ENCODE measurements around the gene HS1BP3.

HS1BP3 gene

DNA sequence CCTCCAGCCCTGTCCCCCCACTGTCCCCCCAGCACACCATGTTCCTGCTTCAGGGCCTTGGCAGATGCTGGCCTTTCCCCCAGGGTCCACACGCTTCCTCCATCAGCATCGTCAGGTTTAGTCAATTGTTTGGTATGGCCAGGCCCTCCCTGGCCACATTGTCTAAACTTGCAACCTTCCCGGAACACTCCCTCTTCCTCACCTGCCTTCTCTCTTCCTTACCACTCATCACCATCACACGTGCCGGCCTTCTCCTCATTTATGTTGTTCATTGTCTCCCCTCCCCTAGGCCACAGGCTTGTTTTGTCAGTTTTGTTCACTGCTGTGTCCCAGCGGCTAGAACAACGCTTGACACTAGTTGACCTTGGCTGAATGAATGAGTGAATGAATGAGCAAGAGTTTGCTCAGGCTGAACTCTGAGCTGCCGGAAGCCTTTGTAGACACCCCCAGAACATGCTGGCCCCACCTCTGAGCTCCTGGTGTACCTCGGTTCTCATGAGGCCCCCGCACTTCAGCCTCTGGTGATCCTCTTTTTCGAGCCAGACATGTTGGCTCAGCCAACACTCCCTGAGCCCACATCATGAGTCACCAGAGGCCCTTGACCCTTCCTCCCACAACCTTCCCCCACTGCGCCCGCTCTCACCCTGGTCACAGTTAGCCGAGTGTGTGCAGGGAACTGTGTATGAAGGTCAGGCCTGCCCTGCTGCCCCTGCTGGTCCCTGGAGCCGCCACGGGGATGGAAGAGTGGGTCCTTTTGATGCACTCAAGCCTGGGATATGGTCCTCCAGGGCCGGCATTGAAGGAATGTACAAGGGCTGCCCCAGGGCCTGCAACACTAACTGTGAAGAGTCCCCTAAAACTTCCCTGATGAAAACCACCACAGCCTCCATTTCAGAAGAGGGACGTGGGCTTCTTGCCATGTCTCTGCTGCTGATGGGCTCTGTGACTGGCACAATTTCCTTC is 57.5 kb downstream of the HS1BP3 start:
- DNase-seq (ENCODE audit: extremely low spot score, insufficient read length, low read depth) (no peak), FAIRE-seq (no peak)

DNA sequence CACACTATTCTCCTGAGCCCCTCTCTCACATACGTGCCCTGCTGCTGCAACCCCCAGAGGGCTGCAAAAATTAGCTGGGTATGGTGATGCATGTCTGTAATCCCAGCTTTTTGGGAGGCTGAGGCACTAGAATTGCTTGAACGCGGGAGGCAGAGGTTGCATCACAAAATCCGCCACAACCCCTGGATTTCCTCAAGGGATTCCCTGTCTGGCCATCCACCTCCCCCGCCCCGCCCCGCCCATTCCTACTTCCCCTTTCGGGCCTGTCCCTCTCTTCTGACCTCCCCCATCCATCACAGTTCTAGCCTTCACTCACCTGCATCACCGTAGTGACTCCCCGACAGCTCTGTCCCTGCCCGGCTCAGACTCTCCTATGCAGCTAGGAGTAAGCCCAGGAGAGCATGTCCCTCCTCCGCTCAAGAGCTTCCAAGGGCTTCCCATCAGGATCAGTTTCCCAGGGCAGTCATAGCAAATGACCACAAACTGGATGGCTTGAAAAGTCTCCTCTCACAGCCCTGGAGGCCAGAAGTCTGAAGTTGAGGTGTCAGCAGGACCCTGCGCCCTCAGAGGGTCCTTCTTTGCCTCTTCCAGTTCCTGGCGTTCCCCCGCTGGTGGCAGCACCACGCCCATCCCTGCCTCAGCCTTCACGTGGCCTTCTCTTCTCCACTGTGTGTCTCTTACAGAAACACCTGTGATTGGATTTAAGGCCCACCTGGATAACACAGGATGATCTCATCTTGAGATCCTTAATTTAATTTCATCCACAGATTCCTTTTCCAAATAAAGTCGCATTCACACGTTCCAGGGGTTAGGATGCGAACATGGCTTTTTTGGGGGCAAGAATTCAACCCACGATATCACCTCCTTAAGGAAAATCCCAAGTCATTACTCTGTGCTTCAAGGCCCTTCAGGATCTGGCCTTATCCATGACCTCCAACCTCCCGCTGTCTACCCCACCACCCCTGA is 58.5 kb downstream of the HS1BP3 start:
- DNase-seq (ENCODE audit: extremely low spot score, insufficient read length, low read depth) (no peak), FAIRE-seq (no peak)

DNA sequence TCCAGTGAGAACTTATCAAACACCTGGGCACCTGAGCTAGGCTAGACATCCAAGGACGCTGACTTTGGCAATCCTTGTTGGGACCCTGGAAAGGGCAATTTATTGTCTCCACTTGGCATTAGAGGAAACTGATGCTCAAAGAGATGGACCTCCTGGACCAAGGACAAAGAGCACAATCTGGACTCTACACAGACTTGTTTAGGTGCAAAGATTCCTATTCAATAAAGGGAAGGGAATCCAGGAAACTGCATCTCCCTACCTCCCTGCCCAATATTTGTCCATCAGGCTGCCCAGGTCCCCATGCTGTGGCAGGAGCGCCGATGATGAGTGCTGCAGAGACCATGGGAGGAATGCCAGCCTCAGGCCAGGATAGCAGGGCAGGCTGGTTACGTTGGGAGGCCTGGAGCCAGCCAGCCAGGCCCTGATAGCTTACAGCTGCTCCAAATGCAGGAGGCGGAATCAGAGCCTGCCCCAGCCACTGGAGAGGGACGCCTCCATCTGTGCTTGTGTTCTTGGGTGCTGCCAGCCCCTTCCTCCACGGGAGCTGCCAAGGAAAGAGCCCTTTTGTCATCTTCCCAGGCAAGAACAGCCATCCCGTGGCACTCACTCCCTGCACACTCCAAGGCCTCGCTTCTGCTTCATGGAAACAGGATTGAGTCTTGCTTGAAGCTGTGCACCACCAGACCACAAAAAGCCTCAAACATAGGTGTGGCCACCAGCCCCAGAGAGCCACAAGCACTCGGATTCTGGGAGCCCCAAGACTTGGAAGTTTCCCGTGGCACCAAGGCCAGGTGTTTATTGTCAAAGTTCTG is 60.0 kb downstream of the HS1BP3 start:
- DNase-seq (ENCODE audit: extremely low spot score, insufficient read length, low read depth) = no peak
- FAIRE-seq = no peak

DNA sequence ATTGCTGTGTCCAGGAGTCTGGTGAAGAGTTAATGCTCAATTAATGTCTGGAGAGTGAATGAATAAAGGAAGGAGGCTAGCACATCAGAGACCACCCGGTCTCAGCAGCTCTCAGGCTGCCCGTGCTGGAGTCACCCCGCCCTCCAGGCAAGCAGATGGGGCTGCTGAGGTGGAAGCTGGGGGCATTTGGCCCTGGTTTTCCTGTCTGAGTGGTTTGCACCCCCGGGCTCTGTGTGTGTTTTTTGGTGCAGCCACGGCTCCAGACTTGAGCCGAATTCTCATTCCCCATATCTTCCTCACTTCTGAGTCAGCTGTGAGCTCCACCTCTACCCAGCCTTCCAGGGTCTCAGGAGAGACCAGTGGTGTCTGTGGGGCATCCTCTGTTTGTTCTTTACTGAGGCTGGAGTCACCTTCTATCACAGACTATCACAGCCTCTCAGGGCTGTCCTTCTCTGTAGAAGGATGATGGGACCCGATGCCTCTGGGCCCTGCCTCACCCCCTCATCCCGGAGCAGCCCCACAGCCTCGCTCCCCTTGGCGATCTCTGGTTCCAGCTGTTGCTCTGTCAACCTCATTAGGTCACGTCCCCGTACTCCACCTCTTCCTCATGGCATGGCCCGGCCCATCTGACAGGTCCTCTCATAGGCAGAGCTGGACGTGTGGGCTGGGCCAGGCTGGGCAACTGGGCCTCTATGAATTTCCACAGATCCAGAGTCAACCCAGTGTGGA is 60.8 kb downstream of the HS1BP3 start:
- DNase-seq (ENCODE audit: extremely low spot score, insufficient read length, low read depth) (no peak), FAIRE-seq (no peak)

DNA sequence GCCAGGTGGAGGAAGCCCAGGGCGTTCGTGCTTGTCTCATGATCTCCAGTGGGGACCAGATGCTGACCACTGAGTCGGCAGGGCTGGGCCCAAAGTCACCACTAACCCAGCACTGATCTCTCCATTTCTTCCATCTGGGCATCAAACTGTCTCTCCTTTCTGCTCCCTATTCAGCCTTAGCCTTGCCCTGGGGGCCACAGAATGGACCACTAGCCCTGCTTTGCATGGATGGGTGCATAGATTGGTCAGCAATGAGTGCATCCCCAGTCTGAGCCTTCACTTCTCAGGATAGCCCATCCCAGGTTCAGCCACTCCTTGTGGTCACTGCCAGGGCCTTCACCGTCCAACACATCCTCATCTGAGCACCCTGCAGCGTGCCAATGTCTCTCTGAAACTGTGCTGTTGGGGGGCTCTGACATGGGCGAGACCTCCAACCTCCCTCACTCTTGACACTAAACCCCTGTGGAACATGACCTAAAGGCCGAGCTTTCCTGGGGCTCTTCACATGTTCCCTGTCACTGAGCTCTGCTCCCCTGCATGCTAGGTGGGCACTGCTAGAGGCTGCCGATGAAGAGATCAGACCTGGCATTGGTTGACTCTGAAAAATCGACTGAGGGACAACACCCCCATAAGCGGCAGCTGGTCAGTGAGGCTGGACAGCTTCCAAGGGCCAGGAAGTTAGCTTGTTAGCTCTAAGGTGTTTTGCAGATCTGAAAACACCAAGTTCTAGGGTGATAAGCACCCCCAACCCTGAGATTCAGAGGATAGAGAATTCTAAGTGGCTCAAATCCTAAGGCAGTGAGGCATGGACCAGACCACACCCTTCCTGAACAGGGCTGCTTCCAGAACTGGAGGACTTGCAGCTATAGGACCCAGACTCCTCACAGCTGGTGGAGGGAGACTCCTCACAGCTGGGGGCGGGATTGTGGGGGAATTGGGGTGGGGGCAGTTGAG is 61.7 kb downstream of the HS1BP3 start:
- DNase-seq (ENCODE audit: extremely low spot score, insufficient read length, low read depth) = no peak
- FAIRE-seq = no peak

DNA sequence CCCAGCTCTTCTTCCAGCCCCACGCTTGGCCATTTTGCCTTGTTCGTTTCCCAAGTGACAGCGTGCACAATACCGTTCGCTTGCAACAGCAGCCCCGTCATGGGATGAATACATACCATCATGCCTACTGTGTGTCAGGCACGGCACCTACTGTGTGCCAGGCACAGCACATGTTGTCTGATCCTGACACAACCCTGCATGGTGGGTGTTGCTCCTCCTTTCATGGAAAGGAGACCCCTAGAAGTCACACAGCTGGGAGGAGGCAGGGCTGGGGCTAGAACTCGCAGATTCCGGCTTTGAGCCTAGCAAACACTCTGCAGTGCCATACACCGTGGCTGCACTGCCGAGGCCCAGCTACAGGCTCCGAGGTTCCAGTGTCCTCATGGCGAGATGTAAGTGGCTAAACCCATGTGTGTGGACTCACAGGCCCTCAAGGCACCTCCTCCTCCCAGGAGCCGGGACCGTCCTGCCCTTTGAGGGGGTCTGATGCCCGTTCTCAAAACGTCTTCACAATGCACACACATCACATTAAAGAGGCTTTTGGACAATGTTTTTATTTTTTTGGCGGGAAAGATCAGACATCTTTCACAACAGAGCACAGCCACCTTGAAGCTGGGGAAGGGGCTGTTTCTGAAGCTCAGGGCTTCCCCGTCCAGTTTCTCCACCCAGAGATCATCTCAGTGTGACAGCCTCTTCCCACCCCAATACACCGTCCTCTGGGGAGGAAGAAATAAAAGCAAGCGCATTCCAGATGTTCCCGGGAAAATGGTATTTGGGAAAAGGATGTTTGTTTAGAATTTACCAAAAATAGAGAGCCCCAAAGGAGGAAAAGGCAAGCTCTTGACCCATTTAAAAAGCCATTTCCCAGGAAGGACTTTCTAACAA is 64.9 kb downstream of the HS1BP3 start:
- FAIRE-seq = no peak

DNA sequence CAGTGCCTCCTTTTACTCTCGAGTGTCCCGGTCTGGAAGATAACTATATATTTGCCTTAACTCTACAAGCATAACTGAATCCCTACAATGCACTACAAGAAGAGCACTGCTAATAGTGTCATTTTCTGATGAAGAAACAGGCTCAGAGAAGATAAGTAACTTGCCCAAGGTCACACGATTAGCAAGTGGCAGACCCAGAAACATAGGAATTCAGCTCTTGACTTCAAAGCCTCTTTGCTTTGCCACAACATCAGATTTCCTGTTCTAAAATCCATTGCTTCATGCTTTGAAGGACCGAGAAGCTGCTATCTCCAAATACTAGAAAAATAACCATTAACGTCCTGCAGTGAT is 65.6 kb downstream of the HS1BP3 start:
- FAIRE-seq (no peak), DNase-seq (ENCODE audit: extremely low spot score, insufficient read length, low read depth) (no peak)

More for the DNA sequence above, 64.9 kb downstream of the HS1BP3 start:
- no peak for DNase-seq (ENCODE audit: extremely low spot score, insufficient read length, low read depth)

DNA sequence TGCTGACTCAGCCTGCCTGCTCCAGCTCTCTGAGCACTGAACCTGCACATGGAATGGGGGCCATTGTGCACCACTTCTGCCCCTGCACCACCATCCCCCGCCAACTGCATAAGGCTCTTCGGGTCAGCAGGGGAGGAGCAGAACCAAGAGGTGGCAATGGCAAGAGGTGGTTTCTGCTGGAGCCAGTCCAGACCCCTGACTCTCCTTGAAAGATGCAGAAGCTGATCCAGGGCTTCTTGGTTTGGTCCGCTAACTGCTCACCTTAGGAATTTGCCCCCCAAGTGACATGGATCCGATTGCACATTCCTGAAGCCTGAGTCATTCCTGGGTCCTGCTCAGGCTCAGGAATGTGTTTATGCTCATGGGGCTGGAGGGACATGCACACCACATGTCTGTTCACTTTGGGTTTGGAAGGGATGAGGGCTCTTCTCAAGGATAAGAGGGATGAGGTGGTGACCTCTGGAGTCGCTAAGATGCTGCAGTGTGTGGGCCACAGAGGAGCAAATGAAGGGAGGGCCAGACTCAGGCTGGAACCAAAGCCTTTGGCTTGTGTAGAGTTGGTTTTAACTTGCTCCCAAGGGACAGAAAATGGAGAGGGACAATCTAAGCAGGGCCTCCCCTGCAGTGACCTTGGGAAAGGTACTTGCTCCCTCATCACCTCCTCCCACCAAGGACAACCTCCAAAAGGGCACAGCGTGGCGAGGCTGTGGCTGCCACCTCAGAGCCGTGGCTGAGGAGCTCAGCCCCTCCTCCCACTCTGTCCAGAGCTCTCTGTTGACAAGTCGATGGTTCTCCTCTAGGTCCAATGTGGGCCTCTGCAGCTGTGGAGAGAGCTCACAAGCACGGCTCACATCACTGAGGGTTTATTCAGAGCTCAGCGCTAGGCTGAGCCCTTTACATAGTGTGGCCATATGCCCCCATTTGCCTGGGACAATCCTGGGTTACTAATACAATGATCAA is 66.2 kb downstream of the HS1BP3 start:
- FAIRE-seq (no peak), DNase-seq (ENCODE audit: extremely low spot score, insufficient read length, low read depth) (no peak)

DNA sequence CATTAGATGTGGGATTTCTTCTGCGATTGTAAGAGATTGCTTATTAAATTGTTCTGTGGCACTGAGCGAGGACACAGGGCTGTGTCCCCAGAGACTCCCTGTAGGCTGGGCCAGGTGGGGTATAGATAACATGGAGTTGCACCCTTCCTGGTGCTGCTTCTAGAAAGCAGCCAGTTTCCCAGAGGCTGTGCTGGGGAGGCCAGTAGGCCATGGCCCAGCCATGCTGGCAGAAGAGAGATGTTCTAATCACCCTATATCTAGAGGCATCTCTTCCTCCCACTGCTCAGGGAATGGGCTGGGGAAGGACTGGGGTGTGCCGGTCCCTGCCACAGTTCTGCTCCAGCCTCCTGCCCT is 66.9 kb downstream of the HS1BP3 start:
- FAIRE-seq = no peak

DNA sequence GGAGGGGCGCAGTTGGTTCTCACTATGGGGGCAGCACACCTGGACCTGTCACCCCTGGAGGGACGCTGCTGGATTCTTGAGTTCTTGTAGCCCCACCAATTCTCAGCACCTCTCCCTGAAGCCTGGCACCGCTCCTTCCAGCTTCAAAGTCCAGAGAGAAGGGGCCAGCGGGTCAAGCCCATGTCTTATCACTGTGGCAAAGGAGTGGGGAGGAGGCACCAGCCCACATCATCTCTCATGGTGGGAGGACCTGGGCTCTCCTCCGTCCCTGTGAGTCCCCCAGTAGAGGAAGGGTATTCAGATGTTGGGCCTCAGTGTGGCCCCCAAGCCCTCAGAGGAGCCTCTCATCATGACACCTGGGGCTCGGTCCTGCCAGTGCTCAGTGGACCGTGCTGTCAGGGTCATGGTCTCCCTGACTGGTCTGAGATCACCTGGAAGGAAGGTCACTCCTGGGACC is 67.4 kb downstream of the HS1BP3 start:
- no peak for FAIRE-seq
- DNase-seq (ENCODE audit: extremely low spot score, insufficient read length, low read depth) = no peak

More for the DNA sequence above, 66.9 kb downstream of the HS1BP3 start:
- DNase-seq (ENCODE audit: extremely low spot score, insufficient read length, low read depth) = no peak

DNA sequence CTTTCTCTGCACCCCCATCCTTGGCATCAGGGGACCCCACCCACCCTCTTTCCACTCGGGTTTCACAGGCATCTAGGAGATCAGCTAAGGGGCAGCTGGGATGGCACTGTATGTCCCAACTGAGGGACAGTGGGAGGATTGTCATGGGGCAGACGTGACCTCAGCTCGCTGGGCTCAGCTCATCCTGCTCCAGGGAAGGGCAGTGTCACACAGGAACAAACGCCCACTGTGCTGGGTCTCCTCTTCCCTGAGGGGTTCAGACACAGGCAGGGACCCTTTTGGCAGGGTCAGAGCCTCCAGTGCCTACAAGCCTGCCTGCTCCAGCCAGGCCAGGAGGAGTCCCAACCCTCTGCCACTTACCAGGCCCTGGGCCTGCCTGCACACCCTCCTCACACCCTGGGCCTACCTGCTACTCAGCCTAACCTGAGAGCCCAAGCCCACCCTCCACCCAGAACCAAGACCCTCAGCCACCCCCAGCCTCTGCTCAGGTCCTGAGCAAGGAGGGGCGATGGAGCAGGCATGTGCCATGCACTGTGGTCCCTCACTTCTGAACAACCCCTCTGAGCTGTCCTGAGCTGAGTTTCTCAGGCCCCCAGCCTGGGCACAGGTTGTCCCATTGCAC is 68.2 kb downstream of the HS1BP3 start:
- no peak for FAIRE-seq

DNA sequence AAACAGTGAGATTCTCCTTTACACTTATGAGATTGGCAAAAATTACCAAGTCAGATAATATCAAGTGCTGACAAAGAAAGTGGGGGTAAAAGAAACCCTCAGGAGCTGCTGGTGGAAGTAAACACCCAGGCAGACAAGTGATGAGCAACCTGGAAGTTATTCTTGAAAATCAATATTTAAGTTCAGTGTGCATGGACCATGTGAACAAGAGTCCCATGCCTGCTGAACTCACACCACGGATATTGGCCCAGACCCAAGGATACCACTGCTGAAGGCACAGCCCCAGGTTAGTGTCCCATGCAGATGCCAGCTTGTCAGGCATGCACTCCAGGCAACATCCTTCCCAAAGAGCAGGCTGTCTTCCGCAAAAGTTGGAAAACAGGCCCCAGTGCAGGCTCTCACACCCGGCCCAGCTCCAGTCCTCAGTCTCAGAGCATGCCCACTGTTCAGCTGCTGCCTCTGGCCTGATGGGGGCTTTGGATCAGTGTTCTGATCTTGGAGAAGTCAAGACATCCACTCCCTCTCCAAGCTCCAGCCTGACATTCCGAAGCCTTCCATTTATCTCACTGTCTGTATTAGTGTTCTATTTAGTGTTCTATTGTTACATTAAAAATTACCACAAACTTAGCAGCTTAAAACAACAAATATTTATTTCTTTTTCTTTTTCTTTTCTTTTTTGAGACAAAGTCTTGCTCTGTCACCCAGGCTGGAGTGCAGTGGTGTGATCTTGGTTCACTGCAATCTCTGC is 70.0 kb downstream of the HS1BP3 start:
- DNase-seq (ENCODE audit: extremely low spot score, insufficient read length, low read depth) (no peak), FAIRE-seq (no peak)

More for the DNA sequence above, 68.2 kb downstream of the HS1BP3 start:
- DNase-seq (ENCODE audit: extremely low spot score, insufficient read length, low read depth) = no peak

DNA sequence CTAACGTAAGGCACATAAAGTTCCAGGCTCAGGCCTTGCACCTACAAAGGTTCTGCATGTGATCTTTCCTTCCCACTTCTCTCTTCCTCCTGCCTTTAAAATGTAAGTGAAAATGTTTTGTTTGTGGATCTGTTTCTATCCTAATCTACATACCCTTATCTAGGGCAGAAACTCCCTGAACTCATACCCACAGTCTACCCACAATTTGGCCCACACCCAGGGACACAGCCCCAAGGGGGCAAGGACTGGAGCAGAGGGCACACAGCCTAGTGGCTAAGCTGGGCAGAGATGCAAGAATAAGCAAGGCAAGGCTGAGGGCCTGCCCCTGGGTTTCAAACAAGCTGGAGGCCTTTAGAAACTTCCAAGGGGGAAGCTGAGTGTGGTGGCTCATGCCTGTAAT is 71.0 kb downstream of the HS1BP3 start:
- DNase-seq (ENCODE audit: extremely low spot score, insufficient read length, low read depth) (no peak), FAIRE-seq (no peak)

DNA sequence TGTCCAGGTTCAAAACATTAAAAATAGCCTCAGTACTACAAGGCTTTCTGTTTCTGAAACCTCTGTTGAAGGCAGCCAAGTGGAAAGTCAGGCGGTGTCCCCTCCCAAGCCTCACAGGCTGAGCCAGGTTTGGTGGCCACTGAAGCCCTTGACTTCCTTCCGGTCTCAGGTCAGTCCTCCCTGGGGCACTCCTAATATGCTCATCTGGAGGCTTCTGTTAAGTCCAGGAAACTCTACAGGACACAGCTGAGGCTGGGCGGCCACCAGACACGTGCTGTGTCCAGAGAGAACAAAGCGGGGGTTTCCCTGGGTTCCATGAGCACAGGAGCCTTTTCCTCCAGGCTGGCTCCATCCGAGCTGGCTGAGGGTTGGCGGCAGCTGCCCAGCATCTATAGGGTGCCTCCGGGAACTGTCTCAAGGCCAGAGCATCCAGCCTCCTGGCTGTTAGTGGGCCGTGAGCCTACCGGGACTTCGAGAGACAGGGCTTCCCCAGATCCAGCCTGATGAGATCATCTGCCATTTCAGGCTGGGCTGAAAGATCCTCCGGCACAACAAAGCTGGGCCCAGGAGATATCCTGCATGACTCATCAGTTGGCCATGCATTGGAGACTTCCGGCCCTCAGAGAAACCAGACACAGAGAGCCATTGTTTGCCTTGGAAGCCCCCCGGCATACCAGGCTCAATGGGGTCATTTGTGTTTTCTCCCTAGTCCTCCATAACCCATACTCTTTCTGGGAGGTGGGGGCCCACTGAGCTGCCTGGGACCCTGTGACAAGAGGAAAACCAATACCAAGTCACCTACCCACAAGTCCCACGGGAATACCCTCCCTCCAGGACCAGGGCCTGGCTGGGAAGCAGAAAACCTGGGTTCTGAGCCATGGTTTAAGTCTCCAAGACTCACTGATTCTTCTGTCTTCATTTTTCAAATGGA is 71.7 kb downstream of the HS1BP3 start:
- DNase-seq (ENCODE audit: extremely low spot score, insufficient read length, low read depth) (peak; percentile 46), FAIRE-seq (peak; percentile 93)
